ENCODE measurements around the gene MKRN1.
A peak's percentile ranks its signal among the peaks of the same experiment; 100 is the strongest.
"Not testable (repeated sequence)": the region's sequence is repeated elsewhere in the genome, so short reads cannot be mapped to it uniquely, and the experiment has no call there.

MKRN1 gene

GRCh38 chr7:140417456-140418155 lies 61.7 kb downstream of the MKRN1 start:
- Histone ChIP-seq H3K14ac (ENCODE audit: low read length) (no peak overlapping the region), H3K4ac (ENCODE audit: low read depth, low read length) (no peak overlapping the region), H2AK5ac (ENCODE audit: low read length) (no peak overlapping the region), H4K8ac (ENCODE audit: low read depth, low read length) (no peak overlapping the region), H3K79me1 (ENCODE audit: low read length) (no peaks in the 10 kb centered on the region), H3K9me3 (ENCODE audit: insufficient read depth, low read depth, low read length) (no peaks in the 10 kb centered on the region), H2AFZ (ENCODE audit: insufficient read depth, low read length, poor library complexity) (no peak overlapping the region), H3K27ac (ENCODE audit: low read depth, low read length) (no peak overlapping the region), H2BK5ac (ENCODE audit: low read depth, low read length, poor library complexity) (no peak overlapping the region), H2BK120ac (ENCODE audit: insufficient read depth, low read length, poor library complexity) (no peak overlapping the region), H2BK12ac (ENCODE audit: low read length) (no peak overlapping the region), H3K36me3 (ENCODE audit: control insufficient read depth in 1 of 2, insufficient read depth in 2 of 2, low read length in 2 of 2) (no peaks in the 10 kb centered on the region), H3K4me3 (ENCODE audit: low read depth, low read length) (no peak overlapping the region), H3K4me2 (ENCODE audit: low read length) (no peak overlapping the region), H3K18ac (ENCODE audit: low read length) (no peak overlapping the region), H4K91ac (ENCODE audit: low read depth, low read length) (no peak overlapping the region), H3K79me2 (ENCODE audit: control insufficient read depth, insufficient read depth, low read length, poor library complexity) (no peaks in the 10 kb centered on the region), H3K9ac (ENCODE audit: low read length) (no peak overlapping the region), H4K12ac (ENCODE audit: low read depth, low read length) (no peak overlapping the region), H3K4me1 (ENCODE audit: control insufficient read depth in 1 of 2, insufficient read depth in 2 of 2, low read length in 2 of 2) (no peaks in the 10 kb centered on the region), H3K27me3 (ENCODE audit: insufficient read depth, low read length) (no peaks in the 10 kb centered on the region), H3K23ac (ENCODE audit: low read length) (no peak overlapping the region)
- DNase-seq, result no peak
- WGBS (ENCODE audit: extremely low coverage, insufficient coverage, insufficient read length), result no CpG with 5 or more reads among the region's 8 CpGs

- no peak for DNase-seq
- Histone ChIP-seq H2BK120ac (ENCODE audit: insufficient read depth, low read length, poor library complexity) (no peak overlapping the region), H3K4ac (ENCODE audit: low read depth, low read length) (no peak overlapping the region), H3K4me3 (ENCODE audit: low read depth, low read length) (no peak overlapping the region), H3K79me2 (ENCODE audit: control insufficient read depth, insufficient read depth, low read length, poor library complexity) (no peaks in the 10 kb centered on the region), H3K14ac (ENCODE audit: low read length) (no peak overlapping the region), H3K9me3 (ENCODE audit: insufficient read depth, low read depth, low read length) (no peaks in the 10 kb centered on the region), H3K36me3 (ENCODE audit: control insufficient read depth in 1 of 2, insufficient read depth in 2 of 2, low read length in 2 of 2) (no peaks in the 10 kb centered on the region), H2BK12ac (ENCODE audit: low read length) (no peak overlapping the region), H4K12ac (ENCODE audit: low read depth, low read length) (no peak overlapping the region), H3K79me1 (ENCODE audit: low read length) (no peaks in the 10 kb centered on the region), H3K18ac (ENCODE audit: low read length) (no peak overlapping the region), H3K9ac (ENCODE audit: low read length) (no peak overlapping the region), H3K27ac (ENCODE audit: low read depth, low read length) (no peak overlapping the region), H3K27me3 (ENCODE audit: insufficient read depth, low read length) (no peaks in the 10 kb centered on the region), H3K4me1 (ENCODE audit: control insufficient read depth in 1 of 2, insufficient read depth in 2 of 2, low read length in 2 of 2) (no peaks in the 10 kb centered on the region), H2AK5ac (ENCODE audit: low read length) (no peak overlapping the region), H2AFZ (ENCODE audit: insufficient read depth, low read length, poor library complexity) (no peak overlapping the region), H4K91ac (ENCODE audit: low read depth, low read length) (no peak overlapping the region), H3K4me2 (ENCODE audit: low read length) (no peak overlapping the region), H4K8ac (ENCODE audit: low read depth, low read length) (no peak overlapping the region), H3K23ac (ENCODE audit: low read length) (no peak overlapping the region), H2BK5ac (ENCODE audit: low read depth, low read length, poor library complexity) (no peak overlapping the region)
- no CpG with 5 or more reads among the region's 8 CpGs for WGBS (ENCODE audit: extremely low coverage, insufficient coverage, insufficient read length)
Measured at GRCh38 chr7:140416560-140416959, 62.7 kb downstream of the MKRN1 start.

- not testable (repeated sequence) for H2BK12ac ChIP-seq (ENCODE audit: low read length); H3K18ac ChIP-seq (ENCODE audit: low read length); H3K9ac ChIP-seq (ENCODE audit: low read length); H2BK5ac ChIP-seq (ENCODE audit: low read depth, low read length, poor library complexity); H3K4me1 ChIP-seq (ENCODE audit: control insufficient read depth in 1 of 2, insufficient read depth in 2 of 2, low read length in 2 of 2); H3K14ac ChIP-seq (ENCODE audit: low read length); H4K12ac ChIP-seq (ENCODE audit: low read depth, low read length); H4K91ac ChIP-seq (ENCODE audit: low read depth, low read length); H3K9me3 ChIP-seq (ENCODE audit: insufficient read depth, low read depth, low read length); H3K4ac ChIP-seq (ENCODE audit: low read depth, low read length); H2BK120ac ChIP-seq (ENCODE audit: insufficient read depth, low read length, poor library complexity); H3K4me2 ChIP-seq (ENCODE audit: low read length); H2AK5ac ChIP-seq (ENCODE audit: low read length); H3K79me2 ChIP-seq (ENCODE audit: control insufficient read depth, insufficient read depth, low read length, poor library complexity); H3K27ac ChIP-seq (ENCODE audit: low read depth, low read length); H3K79me1 ChIP-seq (ENCODE audit: low read length); H3K23ac ChIP-seq (ENCODE audit: low read length); H3K4me3 ChIP-seq (ENCODE audit: low read depth, low read length); H3K27me3 ChIP-seq (ENCODE audit: insufficient read depth, low read length); H3K36me3 ChIP-seq (ENCODE audit: control insufficient read depth in 1 of 2, insufficient read depth in 2 of 2, low read length in 2 of 2); DNase-seq; H4K8ac ChIP-seq (ENCODE audit: low read depth, low read length); H2AFZ ChIP-seq (ENCODE audit: insufficient read depth, low read length, poor library complexity)
- no CpG with 5 or more reads among the region's 9 CpGs for WGBS (ENCODE audit: extremely low coverage, insufficient coverage, insufficient read length)
Measured at GRCh38 chr7:140415816-140416215, 63.5 kb downstream of the MKRN1 start.

GRCh38 chr7:140415361-140415760 lies 63.9 kb downstream of the MKRN1 start:
- no peak overlapping the region for H3K4me2 ChIP-seq (ENCODE audit: low read length)
- no peak overlapping the region for H2BK120ac ChIP-seq (ENCODE audit: insufficient read depth, low read length, poor library complexity)
- no peak overlapping the region for H4K91ac ChIP-seq (ENCODE audit: low read depth, low read length)
- DNase-seq, result peak; percentile 73 to 97
- no CpG with 5 or more reads among the region's 3 CpGs for WGBS (ENCODE audit: extremely low coverage, insufficient coverage, insufficient read length)
- H3K9me3 ChIP-seq (ENCODE audit: insufficient read depth, low read depth, low read length), result no peaks in the 10 kb centered on the region
- H3K14ac ChIP-seq (ENCODE audit: low read length), result no peak overlapping the region
- H3K79me1 ChIP-seq (ENCODE audit: low read length), result no peaks in the 10 kb centered on the region
- H3K27me3 ChIP-seq (ENCODE audit: insufficient read depth, low read length), result no peaks in the 10 kb centered on the region
- H2AFZ ChIP-seq (ENCODE audit: insufficient read depth, low read length, poor library complexity), result no peak overlapping the region
- no peak overlapping the region for H3K4me3 ChIP-seq (ENCODE audit: low read depth, low read length)
- no peak overlapping the region for H3K4ac ChIP-seq (ENCODE audit: low read depth, low read length)
- H3K4me1 ChIP-seq (ENCODE audit: control insufficient read depth in 1 of 2, insufficient read depth in 2 of 2, low read length in 2 of 2), result no peaks in the 10 kb centered on the region
- no peak overlapping the region for H2BK5ac ChIP-seq (ENCODE audit: low read depth, low read length, poor library complexity)
- H2BK12ac ChIP-seq (ENCODE audit: low read length), result no peak overlapping the region
- H3K36me3 ChIP-seq (ENCODE audit: control insufficient read depth in 1 of 2, insufficient read depth in 2 of 2, low read length in 2 of 2), result no peaks in the 10 kb centered on the region
- no peak overlapping the region for H3K27ac ChIP-seq (ENCODE audit: low read depth, low read length)
- H3K79me2 ChIP-seq (ENCODE audit: control insufficient read depth, insufficient read depth, low read length, poor library complexity), result no peaks in the 10 kb centered on the region
- no peak overlapping the region for H3K18ac ChIP-seq (ENCODE audit: low read length)
- H2AK5ac ChIP-seq (ENCODE audit: low read length), result no peak overlapping the region
- H3K23ac ChIP-seq (ENCODE audit: low read length), result no peak overlapping the region
- H4K12ac ChIP-seq (ENCODE audit: low read depth, low read length), result no peak overlapping the region
- no peak overlapping the region for H4K8ac ChIP-seq (ENCODE audit: low read depth, low read length)
- no peak overlapping the region for H3K9ac ChIP-seq (ENCODE audit: low read length)
